RWPE2 (cell line): ENCODE measurements around the gene LRP11.

Experiments
- ATAC-seq: fragments of 200-7000 bp; cut with Tn5 transposase; 3 replicates; pipeline ENCODE4 v1.9.1; 2021; ENCODE audit warnings: low read depth
- DNase-seq: peaks from one replicate; pipeline ENCODE4 v3.0.0-alpha.2; 2020; ENCODE audit warnings: low spot score
- H3K27ac ChIP-seq: fragments of 450-650 bp; 2 replicates; pipeline ENCODE4 v1.5.1; 2017; ENCODE audit warnings: mild to moderate bottlenecking; ENCODE audit not compliant: poor library complexity, severe bottlenecking
- H3K27me3 ChIP-seq: fragments of 250-450 bp; sonication (Bioruptor Pico); 2 replicates; pipeline ENCODE4 v1.5.1; 2021; ENCODE audit warnings: mild to moderate bottlenecking, moderate library complexity; ENCODE audit not compliant: insufficient read depth, poor library complexity, severe bottlenecking
- H3K36me3 ChIP-seq: fragments of 250-450 bp; sonication (Bioruptor Pico); 2 replicates; pipeline ENCODE4 v1.5.1; 2020; ENCODE audit warnings: low read depth, mild to moderate bottlenecking, moderate library complexity
- H3K4me1 ChIP-seq: fragments of 250-450 bp; sonication (Bioruptor Pico); 2 replicates; pipeline ENCODE4 v1.5.1; 2021; ENCODE audit warnings: mild to moderate bottlenecking, moderate library complexity; ENCODE audit not compliant: insufficient read depth, poor library complexity, severe bottlenecking
- H3K4me3 ChIP-seq: fragments of 250-450 bp; sonication (Bioruptor Pico); 2 replicates; pipeline ENCODE4 v1.5.1; 2021; ENCODE audit warnings: mild to moderate bottlenecking, moderate library complexity; ENCODE audit not compliant: severe bottlenecking
- H3K9me3 ChIP-seq: fragments of 250-450 bp; sonication (Bioruptor Pico); 2 replicates; pipeline ENCODE4 v1.5.1; 2021; ENCODE audit warnings: mild to moderate bottlenecking, moderate library complexity; ENCODE audit not compliant: severe bottlenecking
- TF ChIP-seq, protein P1 (sequence below): fragments of 450-650 bp; IDR thresholded peaks from one replicate; pipeline ENCODE4 v1.5.1; 2017; ENCODE audit warnings: mild to moderate bottlenecking, moderate library complexity; ENCODE audit not compliant: poor library complexity, severe bottlenecking

Gene LRP11

DNA sequence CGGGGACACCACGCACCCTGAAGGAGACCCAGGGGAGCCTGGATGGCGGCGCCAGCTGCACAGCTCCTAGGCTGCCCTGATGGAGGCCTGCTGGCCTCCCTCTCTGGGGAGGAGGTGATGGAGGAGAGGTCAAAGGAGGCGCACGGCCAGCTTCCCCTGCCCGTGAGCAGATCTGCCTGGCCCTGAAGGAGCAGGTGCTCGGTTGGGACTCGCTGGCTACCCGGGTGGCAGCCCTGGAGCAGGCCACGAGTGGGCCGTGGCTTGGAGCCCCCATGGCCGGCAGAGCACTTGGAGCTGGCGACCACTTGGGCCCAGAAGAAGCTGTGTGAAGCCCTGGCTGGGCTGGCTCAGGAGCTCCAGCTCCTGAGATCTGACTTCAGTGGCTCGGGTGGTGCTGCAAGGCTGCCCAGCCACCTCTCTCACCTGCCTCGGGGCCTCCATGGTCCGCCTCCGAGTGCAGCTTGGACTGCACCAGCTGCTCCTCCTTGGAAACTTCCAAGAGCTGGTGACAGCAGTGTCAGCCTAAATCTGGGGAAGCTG, 41.3 kb upstream of the LRP11 start:
- H3K9me3 ChIP-seq: peaks cover 10% of the 10 kb centered on the region
- TF ChIP-seq, protein P1, sequence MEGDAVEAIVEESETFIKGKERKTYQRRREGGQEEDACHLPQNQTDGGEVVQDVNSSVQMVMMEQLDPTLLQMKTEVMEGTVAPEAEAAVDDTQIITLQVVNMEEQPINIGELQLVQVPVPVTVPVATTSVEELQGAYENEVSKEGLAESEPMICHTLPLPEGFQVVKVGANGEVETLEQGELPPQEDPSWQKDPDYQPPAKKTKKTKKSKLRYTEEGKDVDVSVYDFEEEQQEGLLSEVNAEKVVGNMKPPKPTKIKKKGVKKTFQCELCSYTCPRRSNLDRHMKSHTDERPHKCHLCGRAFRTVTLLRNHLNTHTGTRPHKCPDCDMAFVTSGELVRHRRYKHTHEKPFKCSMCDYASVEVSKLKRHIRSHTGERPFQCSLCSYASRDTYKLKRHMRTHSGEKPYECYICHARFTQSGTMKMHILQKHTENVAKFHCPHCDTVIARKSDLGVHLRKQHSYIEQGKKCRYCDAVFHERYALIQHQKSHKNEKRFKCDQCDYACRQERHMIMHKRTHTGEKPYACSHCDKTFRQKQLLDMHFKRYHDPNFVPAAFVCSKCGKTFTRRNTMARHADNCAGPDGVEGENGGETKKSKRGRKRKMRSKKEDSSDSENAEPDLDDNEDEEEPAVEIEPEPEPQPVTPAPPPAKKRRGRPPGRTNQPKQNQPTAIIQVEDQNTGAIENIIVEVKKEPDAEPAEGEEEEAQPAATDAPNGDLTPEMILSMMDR: no peak
- no peak overlapping the region for H3K4me3 ChIP-seq
- no peak overlapping the region for H3K27ac ChIP-seq
- ATAC-seq (no peak), DNase-seq (no peak)
- no peaks in the 10 kb centered on the region for H3K27me3 ChIP-seq
- no peaks in the 10 kb centered on the region for H3K36me3 ChIP-seq
- peaks cover 5% of the 10 kb centered on the region for H3K4me1 ChIP-seq

DNA sequence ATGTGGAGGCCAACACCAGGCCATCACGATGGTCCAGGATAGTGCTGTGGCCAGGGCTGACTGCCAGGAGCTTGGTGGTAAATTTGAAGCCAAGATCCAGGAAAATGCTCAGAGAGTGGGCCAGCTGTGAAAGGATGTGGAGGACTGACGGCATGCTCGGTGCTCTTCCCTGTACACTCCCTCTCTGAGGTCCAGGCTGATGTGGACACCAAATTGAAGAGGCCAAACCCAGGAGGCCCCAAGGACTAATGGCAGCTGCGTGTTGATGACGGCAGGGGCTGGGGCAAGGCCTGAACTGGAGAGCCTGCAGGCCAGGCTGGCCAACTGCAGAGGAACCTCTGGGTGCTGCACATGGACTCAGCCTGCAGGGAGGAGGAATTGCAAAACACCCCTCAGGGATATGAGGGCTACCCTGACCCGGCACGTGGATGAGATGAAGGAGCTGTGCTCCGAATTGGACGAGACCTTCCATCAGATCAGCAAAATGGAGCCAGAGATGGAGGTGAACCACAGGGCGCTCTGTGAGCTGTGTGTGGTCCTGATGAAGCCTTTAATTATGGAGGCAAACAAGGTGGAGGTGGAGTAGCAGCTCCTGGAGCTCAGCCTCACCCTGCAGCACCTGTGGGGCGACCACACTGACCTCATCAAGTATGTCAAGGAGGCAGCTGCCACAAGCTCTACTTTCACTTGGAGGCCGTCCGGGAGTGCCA, 40.7 kb upstream of the LRP11 start:
- TF ChIP-seq, protein P1: no peak
- H3K36me3 ChIP-seq: no peaks in the 10 kb centered on the region
- ATAC-seq (no peak), DNase-seq (no peak)
- no peak overlapping the region for H3K27ac ChIP-seq
- no peak overlapping the region for H3K4me3 ChIP-seq
- no peaks in the 10 kb centered on the region for H3K27me3 ChIP-seq
- H3K9me3 ChIP-seq: peaks cover 10% of the 10 kb centered on the region
- H3K4me1 ChIP-seq: peaks cover 11% of the 10 kb centered on the region

DNA sequence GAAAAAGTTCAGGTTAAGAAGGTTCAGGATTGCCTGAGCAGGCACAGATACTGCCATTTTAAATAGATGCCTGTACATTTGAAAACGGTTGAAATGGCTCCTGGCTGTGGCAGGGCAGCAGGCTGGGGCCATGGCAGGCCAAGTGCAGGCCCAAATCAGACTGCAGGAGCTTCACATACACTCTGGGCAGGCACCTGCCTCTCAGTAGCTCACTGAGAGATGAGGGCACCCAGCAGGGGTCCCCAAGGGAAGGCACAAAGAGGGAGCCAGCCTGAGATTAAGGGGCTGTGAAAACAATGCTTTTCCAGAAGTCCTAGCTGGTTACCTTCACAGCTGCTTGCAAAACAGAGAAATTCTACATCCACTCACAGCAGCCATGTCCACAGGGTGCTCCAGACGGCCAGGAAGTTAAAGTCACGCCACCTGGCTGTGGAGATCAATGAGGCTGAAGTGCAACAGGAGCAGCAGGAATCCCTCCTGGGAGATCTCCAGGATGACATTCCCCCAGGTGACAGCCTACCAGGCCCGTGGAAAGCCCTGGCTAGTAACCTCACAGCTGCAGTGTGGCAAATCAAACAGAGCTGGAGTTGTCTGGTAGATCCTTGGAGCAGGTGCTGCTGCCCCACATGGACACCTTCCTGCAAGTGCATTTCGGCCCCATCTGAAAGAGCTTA, 39.9 kb upstream of the LRP11 start:
- no peak for ATAC-seq
- TF ChIP-seq, protein P1: no peak
- H3K27ac ChIP-seq: no peak overlapping the region
- peaks cover 10% of the 10 kb centered on the region for H3K9me3 ChIP-seq
- peaks cover 13% of the 10 kb centered on the region for H3K4me1 ChIP-seq
- no peaks in the 10 kb centered on the region for H3K36me3 ChIP-seq
- no peak overlapping the region for H3K4me3 ChIP-seq
- DNase-seq: no peak
- H3K27me3 ChIP-seq: no peaks in the 10 kb centered on the region

DNA sequence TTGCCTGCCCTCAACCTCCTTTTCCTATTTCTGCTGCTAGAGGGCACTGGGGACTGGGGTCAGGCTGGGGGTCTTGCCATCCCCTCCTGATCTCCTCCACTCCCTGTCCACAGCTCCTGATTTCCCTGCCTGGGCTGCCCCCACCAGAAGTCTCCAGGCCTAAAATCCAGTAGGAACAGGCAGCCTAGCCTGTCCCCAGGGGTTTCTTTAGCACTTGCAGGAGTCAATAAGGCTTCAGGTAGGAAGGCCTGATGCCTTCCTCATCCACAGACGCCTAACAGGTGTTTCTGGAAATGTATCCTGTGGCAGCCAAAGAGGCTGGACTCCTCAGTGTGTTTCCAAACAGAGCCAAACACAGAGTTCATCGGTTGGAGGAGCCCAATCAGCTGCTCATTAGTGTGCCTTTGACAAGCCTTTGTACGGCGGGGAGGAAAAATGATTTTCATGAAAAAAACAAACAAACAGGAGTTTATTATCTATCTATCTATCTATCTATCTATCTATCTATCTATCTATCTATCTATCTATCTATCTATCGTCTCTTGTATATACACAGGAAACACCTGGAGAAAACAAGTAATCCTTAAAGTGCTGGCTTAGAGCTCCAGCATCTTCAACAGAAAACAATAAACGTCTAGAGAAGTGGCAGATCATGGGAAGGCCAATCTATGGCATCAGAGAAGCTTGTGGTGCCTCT, 37.4 kb upstream of the LRP11 start:
- H3K36me3 ChIP-seq: no peaks in the 10 kb centered on the region
- no peak for DNase-seq
- peaks cover 27% of the 10 kb centered on the region for H3K4me1 ChIP-seq
- ATAC-seq: no peak
- no peaks in the 10 kb centered on the region for H3K9me3 ChIP-seq
- H3K27ac ChIP-seq: no peak overlapping the region
- H3K4me3 ChIP-seq: no peak overlapping the region
- no peaks in the 10 kb centered on the region for H3K27me3 ChIP-seq
- TF ChIP-seq, protein P1: no peak
